Measurements from ENCODE around the gene NEDD9.

NEDD9 gene

DNA sequence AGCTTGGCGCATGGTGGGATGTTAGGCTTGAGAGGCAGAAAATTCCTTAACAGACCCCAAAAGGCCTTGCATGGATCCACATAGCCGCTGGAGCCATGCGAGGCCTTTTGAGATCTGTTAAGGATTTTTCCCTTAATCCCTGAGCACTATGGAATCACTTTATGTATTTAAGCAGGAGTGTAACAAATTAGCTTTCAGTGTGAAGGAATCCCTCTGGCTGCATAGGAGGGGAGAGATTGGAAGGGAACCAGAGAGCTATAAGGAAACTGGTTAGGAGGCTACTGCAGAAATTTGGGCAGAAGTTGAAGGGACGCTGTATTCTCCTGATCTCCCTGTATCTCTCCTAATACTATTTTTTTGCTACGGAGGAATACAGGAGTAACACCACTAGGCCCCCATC is 23.1 kb upstream of the NEDD9 start:
- TF ChIP-seq, protein P1, sequence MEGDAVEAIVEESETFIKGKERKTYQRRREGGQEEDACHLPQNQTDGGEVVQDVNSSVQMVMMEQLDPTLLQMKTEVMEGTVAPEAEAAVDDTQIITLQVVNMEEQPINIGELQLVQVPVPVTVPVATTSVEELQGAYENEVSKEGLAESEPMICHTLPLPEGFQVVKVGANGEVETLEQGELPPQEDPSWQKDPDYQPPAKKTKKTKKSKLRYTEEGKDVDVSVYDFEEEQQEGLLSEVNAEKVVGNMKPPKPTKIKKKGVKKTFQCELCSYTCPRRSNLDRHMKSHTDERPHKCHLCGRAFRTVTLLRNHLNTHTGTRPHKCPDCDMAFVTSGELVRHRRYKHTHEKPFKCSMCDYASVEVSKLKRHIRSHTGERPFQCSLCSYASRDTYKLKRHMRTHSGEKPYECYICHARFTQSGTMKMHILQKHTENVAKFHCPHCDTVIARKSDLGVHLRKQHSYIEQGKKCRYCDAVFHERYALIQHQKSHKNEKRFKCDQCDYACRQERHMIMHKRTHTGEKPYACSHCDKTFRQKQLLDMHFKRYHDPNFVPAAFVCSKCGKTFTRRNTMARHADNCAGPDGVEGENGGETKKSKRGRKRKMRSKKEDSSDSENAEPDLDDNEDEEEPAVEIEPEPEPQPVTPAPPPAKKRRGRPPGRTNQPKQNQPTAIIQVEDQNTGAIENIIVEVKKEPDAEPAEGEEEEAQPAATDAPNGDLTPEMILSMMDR (IDR thresholded peaks at IDR 0.05) = no peak

DNA sequence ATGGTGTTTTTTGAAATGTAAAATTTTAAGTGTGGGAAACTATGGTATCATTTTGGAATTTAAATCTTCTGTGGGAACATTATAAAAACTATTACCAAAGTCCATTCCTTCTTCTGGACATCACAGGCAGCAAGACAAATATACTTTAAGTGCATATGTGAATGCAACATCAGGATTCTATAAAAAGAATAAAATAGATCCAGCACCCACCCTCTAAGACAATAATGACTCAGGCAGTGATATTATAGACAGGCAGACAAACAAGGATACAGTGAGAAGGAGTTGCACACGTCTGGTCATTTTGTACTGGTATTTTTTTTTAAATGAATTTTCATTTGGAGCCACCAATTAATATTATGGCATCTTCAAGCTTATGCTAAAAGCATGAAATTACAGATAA is 21.1 kb upstream of the NEDD9 start:
- TF ChIP-seq, protein P1 (IDR thresholded peaks at IDR 0.05) = no peak

DNA sequence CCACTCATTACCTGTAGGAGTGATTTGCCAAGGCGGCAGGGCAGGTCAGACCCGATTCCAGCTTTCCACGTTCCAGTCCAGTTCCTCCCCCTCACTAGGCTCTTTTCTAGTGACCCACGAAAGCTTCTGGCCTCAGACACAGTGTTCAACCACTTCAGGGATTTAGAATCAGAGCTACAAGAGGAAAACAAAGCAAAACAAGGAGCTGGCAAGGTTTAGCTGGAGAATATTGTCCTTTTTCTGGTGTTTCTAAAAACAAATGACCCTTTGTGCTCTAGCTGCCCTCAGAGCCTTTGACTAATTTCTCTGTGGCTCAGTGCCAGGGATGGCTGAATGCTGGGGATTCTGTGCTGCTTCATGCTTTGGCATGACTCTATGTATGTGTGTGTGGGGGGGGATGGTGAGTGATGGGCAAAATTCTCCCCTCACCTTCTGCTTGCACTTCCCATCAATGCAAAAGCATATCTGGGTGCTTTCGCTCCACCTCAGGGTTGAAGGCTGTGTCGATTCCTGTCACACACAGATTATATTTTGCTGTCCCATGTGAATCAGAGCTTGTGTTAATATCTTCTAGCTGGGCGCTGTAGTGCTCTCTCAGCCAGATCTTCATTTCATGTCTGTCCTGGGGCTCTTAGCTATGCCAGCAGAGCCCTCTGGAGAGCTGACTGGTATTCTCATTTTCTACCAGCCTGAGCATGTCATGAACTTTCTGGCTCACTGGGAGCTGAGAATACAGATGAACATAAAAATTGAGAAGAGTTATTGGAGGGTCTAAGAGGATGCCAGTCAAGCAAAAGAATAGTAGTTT is 19.3 kb upstream of the NEDD9 start:
- TF ChIP-seq, protein P1 (IDR thresholded peaks at IDR 0.05) = no peak

DNA sequence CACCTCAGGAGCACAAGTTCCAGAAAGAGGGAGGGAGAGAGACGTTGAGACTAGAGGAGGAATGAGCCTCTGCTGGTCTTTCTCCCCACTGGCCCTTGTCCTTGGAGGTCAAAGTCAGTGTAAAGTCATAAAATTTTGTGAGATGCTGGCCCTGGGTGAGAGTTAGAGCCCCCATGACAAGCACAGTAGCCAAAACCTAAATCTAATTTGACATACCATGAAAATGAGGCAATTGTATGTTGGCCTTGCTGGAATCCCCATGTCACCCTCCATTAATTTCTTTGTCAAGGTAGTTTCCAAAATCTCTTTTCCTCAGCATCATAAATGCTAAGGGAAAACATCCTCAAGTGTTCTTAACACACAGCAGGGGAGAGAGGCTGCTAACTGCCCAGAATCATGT is 17.6 kb upstream of the NEDD9 start:
- TF ChIP-seq, protein P1 (IDR thresholded peaks at IDR 0.05) = no peak

DNA sequence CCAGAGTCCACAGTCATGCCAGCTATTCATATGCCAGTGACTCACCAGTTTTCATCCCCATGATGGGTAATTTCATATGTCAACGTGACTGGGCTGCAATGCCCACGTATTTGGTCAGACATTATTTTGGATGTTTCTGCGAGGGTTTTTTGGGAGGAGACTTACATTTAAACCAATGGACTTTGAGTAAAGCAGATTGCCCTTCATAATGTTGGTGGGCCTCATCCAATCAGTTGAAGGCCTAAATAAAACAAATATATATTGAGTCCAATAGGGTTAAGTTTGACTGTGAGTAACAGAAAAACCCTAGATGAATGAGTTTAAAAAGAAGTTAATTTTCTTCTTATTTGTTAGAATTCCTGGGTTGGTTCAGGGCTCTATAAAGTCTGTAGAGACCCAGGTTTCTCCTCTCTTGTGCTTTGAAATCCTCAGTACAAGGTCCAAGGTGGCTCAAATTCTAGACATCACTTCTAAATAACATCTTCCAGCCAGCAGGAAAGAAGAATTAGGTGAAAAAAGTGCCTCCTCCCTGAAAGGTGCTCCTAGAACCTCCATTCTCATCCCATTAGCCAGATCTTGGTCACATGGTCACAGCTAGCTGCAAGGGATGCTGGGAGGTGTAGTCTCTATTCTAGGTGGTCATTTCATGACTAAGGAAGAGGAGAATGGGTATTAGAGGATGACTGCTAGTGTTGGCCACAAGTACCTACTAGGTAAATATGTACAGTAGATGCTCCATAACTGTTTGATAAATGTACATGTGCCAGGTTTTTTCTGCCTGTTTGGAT is 16.7 kb upstream of the NEDD9 start:
- TF ChIP-seq, protein P1 (IDR thresholded peaks at IDR 0.05) = no peak

DNA sequence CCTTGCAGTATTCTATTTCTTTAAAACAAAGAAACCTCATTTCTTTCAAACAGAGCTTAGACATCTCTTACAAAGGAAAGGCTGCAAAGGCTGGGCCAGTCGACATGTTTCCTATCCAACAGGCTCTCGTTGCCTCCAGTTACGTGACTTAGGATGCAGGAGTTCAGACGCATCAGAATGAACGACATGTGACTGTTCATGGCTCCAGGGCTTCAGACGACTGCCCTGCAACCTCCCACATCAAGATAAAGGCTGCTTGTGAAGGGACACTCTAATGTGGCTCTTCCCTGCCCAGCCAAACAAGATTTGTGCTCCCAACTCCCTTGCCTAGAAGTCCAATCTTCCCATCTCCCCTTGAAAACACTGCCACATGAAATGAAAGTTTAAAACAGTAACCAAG is 14.3 kb upstream of the NEDD9 start:
- TF ChIP-seq, protein P1 (IDR thresholded peaks at IDR 0.05) = no peak

DNA sequence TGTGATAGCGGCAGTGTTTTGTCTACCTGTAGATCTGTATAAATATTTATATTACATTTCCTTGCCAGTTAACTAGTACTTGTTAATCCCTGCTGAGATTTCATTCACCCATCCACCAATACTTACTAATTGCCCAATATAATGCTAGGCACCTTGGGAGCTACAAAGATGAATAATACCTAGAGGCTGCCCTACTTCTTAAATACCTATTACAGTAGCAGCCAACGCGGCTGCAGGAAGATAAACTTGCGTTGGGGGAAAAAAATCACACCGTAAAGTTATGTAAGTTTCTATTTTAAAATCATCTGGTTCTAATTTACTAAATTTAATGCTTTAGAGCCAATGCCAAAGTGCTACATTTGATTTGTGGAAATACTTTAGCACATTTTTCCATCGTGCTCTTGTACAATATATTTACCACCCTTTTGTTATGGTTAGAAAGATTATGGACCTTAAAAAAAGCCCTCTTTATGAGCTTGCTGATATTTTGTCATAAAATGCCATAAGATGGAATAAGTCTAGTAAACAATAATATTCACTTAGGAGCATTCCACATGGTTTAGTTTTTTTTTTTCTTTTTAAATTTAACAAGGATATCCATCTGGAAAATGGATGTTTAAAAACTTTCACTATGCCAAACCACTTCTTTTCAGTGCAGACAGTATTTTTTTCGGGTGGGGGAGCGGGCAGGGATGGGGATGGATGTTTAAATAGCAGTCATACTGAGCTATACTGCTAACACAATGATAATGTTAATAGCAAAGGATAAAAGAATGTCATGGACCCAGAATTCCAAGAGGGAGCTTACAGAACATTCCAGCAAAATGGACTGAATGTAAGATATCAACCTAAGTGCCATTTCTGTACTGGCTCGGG is 13.2 kb upstream of the NEDD9 start:
- TF ChIP-seq, protein P1 (IDR thresholded peaks at IDR 0.05) = no peak
